ENCODE results near the gene PNMA6A. TPM values are rescaled to one million over a fixed set of nuclear protein-coding genes. Genes with fewer than 3 reads are reported as not detected.
"Not testable (repeated sequence)": the region's sequence is repeated elsewhere in the genome, so short reads cannot be mapped to it uniquely, and the experiment has no call there.

Gene PNMA6A
- total and polyA plus RNA-seq, 10 donors, result 0.39 to 1.5 (median 1.0) TPM

GRCh38 chrX:153075366-153075765 is 3.1 kb downstream of the PNMA6A start:
- H3K27me3 ChIP-seq (replicated peaks in 1 of 7), result peaks cover 0 to 3% (median 0%) of the 10 kb centered on the region in 7 donors
- TF ChIP-seq POLR2A (IDR thresholded peaks at IDR 0.05), result no peak
- no peak for TF ChIP-seq POLR2AphosphoS5 (IDR thresholded peaks at IDR 0.05)
- TF ChIP-seq CTCF (IDR thresholded peaks at IDR 0.05 in 8 of 11, conservative IDR thresholded peaks at IDR 0.05 in 3 of 11), result no peak
- no peaks in the 10 kb centered on the region for H3K9me3 ChIP-seq
- no peak overlapping the region for H3K27ac ChIP-seq
- intact Hi-C loops (cut with DNase I; ENCODE audit: low total_unique reads), result no loop called here
- no peaks in the 10 kb centered on the region for H3K36me3 ChIP-seq
- no peaks in the 10 kb centered on the region for H3K4me1 ChIP-seq
- WGBS, 5 donors, result 80 to 96% (median 94%) methylated on average over 3 to 9 of the region's 14 CpGs; no CpG with 5 or more reads in 1 of the 5 donors
- no peak for DNase-seq
- H3K4me3 ChIP-seq, result no peak overlapping the region

- intact Hi-C loops (cut with DNase I; ENCODE audit: low total_unique reads), result not testable (repeated sequence)
Measured at GRCh38 chrX:153077437-153078135, 5.3 kb downstream of the PNMA6A start.

GRCh38 chrX:153083238-153083923 is 11.1 kb downstream of the PNMA6A start:
- 73 to 87% (median 80%) methylated on average over 6 to 10 of the region's 23 CpGs; no CpG with 5 or more reads in 1 of the 5 donors for WGBS, 5 donors
- H3K36me3 ChIP-seq; H3K27ac ChIP-seq; H3K9me3 ChIP-seq; DNase-seq; H3K27me3 ChIP-seq (replicated peaks in 1 of 7); intact Hi-C loops (cut with DNase I; ENCODE audit: low total_unique reads); H3K4me1 ChIP-seq; H3K4me3 ChIP-seq: not testable (repeated sequence)

More at GRCh38 chrX:153077437-153078135, 5.3 kb downstream of the PNMA6A start:
- H3K4me3 ChIP-seq; H3K9me3 ChIP-seq; H3K27me3 ChIP-seq (replicated peaks in 1 of 7); H3K36me3 ChIP-seq; H3K4me1 ChIP-seq; H3K27ac ChIP-seq; DNase-seq: not testable (repeated sequence)
- WGBS, 5 donors, result no CpG with 5 or more reads among the region's 76 CpGs

- H3K27ac ChIP-seq, result no peak overlapping the region
- no peaks in the 10 kb centered on the region for H3K4me1 ChIP-seq
- no peaks in the 10 kb centered on the region for H3K27me3 ChIP-seq (replicated peaks in 1 of 7)
- H3K36me3 ChIP-seq, result no peaks in the 10 kb centered on the region
- no peak for DNase-seq
- 69 to 100% (median 83%) methylated on average over 1 to 3 of the region's 3 CpGs for WGBS, 5 donors
- intact Hi-C loops (cut with DNase I; ENCODE audit: low total_unique reads), result no loop called here
- TF ChIP-seq POLR2AphosphoS5 (IDR thresholded peaks at IDR 0.05) (no peak), POLR2A (IDR thresholded peaks at IDR 0.05) (no peak), CTCF (IDR thresholded peaks at IDR 0.05 in 8 of 11, conservative IDR thresholded peaks at IDR 0.05 in 3 of 11) (no peak)
- H3K4me3 ChIP-seq, result no peak overlapping the region
- H3K9me3 ChIP-seq, result peaks cover 0 to 36% (median 6%) of the 10 kb centered on the region in 8 donors
Measured at GRCh38 chrX:153102418-153102817, 30.2 kb downstream of the PNMA6A start.

GRCh38 chrX:153104959-153105358 is 32.7 kb downstream of the PNMA6A start:
- H3K27me3 ChIP-seq (replicated peaks in 1 of 7); DNase-seq; intact Hi-C loops (cut with DNase I; ENCODE audit: low total_unique reads); H3K27ac ChIP-seq; H3K36me3 ChIP-seq; H3K4me1 ChIP-seq; H3K4me3 ChIP-seq: not testable (repeated sequence)
- peaks cover 0 to 36% (median 6%) of the 10 kb centered on the region in 8 donors for H3K9me3 ChIP-seq
- 76 to 89% (median 79%) methylated on average over 1 of the region's 1 CpG for WGBS, 5 donors

GRCh38 chrX:153106092-153106801 is 34.0 kb downstream of the PNMA6A start:
- DNase-seq; H3K27ac ChIP-seq; H3K4me3 ChIP-seq; H3K27me3 ChIP-seq (replicated peaks in 1 of 7); intact Hi-C loops (cut with DNase I; ENCODE audit: low total_unique reads); H3K4me1 ChIP-seq; H3K36me3 ChIP-seq: not testable (repeated sequence)
- H3K9me3 ChIP-seq, result peaks cover 0 to 29% (median 5%) of the 10 kb centered on the region in 8 donors
- WGBS, 5 donors, result 0 to 35% (median 12%) methylated on average over 1 to 4 of the region's 12 CpGs

- no CpG with 5 or more reads among the region's 2 CpGs for WGBS, 5 donors
- H3K4me3 ChIP-seq; DNase-seq; H3K27me3 ChIP-seq (replicated peaks in 1 of 7); H3K36me3 ChIP-seq; intact Hi-C loops (cut with DNase I; ENCODE audit: low total_unique reads); H3K4me1 ChIP-seq; H3K27ac ChIP-seq; H3K9me3 ChIP-seq: not testable (repeated sequence)
Measured at GRCh38 chrX:153110735-153111134, 38.5 kb downstream of the PNMA6A start.

GRCh38 chrX:153113851-153114250 is 41.6 kb downstream of the PNMA6A start:
- H3K4me1 ChIP-seq; H3K27me3 ChIP-seq (replicated peaks in 1 of 7); H3K4me3 ChIP-seq; H3K27ac ChIP-seq; H3K36me3 ChIP-seq; H3K9me3 ChIP-seq; DNase-seq; intact Hi-C loops (cut with DNase I; ENCODE audit: low total_unique reads): not testable (repeated sequence)
- no CpG with 5 or more reads among the region's 9 CpGs for WGBS, 5 donors

All from spleen (tissue), 11 donors.